ENCODE data around the gene MYEOV.

The MYEOV gene

GRCh38 chr11:69312453-69313404 lies 18.8 kb downstream of the MYEOV start:
- in situ Hi-C loops (cut with HindIII; ENCODE audit: low sequenced_read_pairs), result no loop called here

GRCh38 chr11:69313992-69314391 lies 20.0 kb downstream of the MYEOV start:
- in situ Hi-C loops (cut with HindIII; ENCODE audit: low sequenced_read_pairs), result no loop called here

- in situ Hi-C loops (cut with HindIII; ENCODE audit: low sequenced_read_pairs), result no loop called here
Observed at GRCh38 chr11:69314555-69314954, 20.6 kb downstream of the MYEOV start.

GRCh38 chr11:69316956-69317355 lies 23.0 kb downstream of the MYEOV start:
- in situ Hi-C loops (cut with HindIII; ENCODE audit: low sequenced_read_pairs), result no loop called here

- in situ Hi-C loops (cut with HindIII; ENCODE audit: low sequenced_read_pairs), result no loop called here
Observed at GRCh38 chr11:69317401-69318092, 23.6 kb downstream of the MYEOV start.

- in situ Hi-C loops (cut with HindIII; ENCODE audit: low sequenced_read_pairs), result no loop called here
Observed at GRCh38 chr11:69318093-69318420, 24.1 kb downstream of the MYEOV start.

- in situ Hi-C loops (cut with HindIII; ENCODE audit: low sequenced_read_pairs), result no loop called here
Observed at GRCh38 chr11:69319255-69320106, 25.5 kb downstream of the MYEOV start.

GRCh38 chr11:69320326-69320725 lies 26.4 kb downstream of the MYEOV start:
- in situ Hi-C loops (cut with HindIII; ENCODE audit: low sequenced_read_pairs), result no loop called here

- in situ Hi-C loops (cut with HindIII; ENCODE audit: low sequenced_read_pairs), result no loop called here
Observed at GRCh38 chr11:69320756-69321741, 27.1 kb downstream of the MYEOV start.

- in situ Hi-C loops (cut with HindIII; ENCODE audit: low sequenced_read_pairs), result no loop called here
Observed at GRCh38 chr11:69321877-69322361, 28.0 kb downstream of the MYEOV start.

GRCh38 chr11:69325446-69325845 lies 31.5 kb downstream of the MYEOV start:
- in situ Hi-C loops (cut with HindIII; ENCODE audit: low sequenced_read_pairs), result no loop called here

GRCh38 chr11:69326622-69327219 lies 32.8 kb downstream of the MYEOV start:
- in situ Hi-C loops (cut with HindIII; ENCODE audit: low sequenced_read_pairs), result no loop called here

GRCh38 chr11:69327741-69328191 lies 33.8 kb downstream of the MYEOV start:
- in situ Hi-C loops (cut with HindIII; ENCODE audit: low sequenced_read_pairs), result no loop called here

- in situ Hi-C loops (cut with HindIII; ENCODE audit: low sequenced_read_pairs), result no loop called here
Observed at GRCh38 chr11:69328231-69328630, 34.3 kb downstream of the MYEOV start.

- in situ Hi-C loops (cut with HindIII; ENCODE audit: low sequenced_read_pairs), result no loop called here
Observed at GRCh38 chr11:69329581-69329980, 35.6 kb downstream of the MYEOV start.

- in situ Hi-C loops (cut with HindIII; ENCODE audit: low sequenced_read_pairs), result no loop called here
Observed at GRCh38 chr11:69330330-69330729, 36.4 kb downstream of the MYEOV start.

- in situ Hi-C loops (cut with HindIII; ENCODE audit: low sequenced_read_pairs), result no loop called here
Observed at GRCh38 chr11:69333149-69333710, 39.3 kb downstream of the MYEOV start.

- in situ Hi-C loops (cut with HindIII; ENCODE audit: low sequenced_read_pairs), result no loop called here
Observed at GRCh38 chr11:69333879-69334278, 39.9 kb downstream of the MYEOV start.

Data from DLD1 (cell line).